Peyer's patch (tissue), 4 donors: ENCODE measurements around the gene GLRA1. TPM values are rescaled to one million over a fixed set of nuclear protein-coding genes. Genes with fewer than 3 reads are reported as not detected.
"Not testable (repeated sequence)": the region's sequence is repeated elsewhere in the genome, so short reads cannot be mapped to it uniquely, and the experiment has no call there.

Source experiments
- DNase-seq, 3 donors: peaks; one replicate each; pipeline ENCODE4 v3.0.0-alpha.2; 2017 to 2019
- H3K27ac ChIP-seq, 4 donors: fragments of 200-600 bp; sonication (generic); one replicate each; pipeline ENCODE4 v1.5.1; 2016 to 2019
- H3K27me3 ChIP-seq, 2 donors: fragments of 200-600 bp; sonication (generic); one replicate each; pipeline ENCODE4 v1.5.1; 2019
- H3K36me3 ChIP-seq, 3 donors: fragments of 200-600 bp; sonication (generic); one replicate each; pipeline ENCODE4 v1.5.1; 2016 to 2019
- H3K4me1 ChIP-seq, 4 donors: fragments of 200-600 bp; sonication (generic); one replicate each; pipeline ENCODE4 v1.5.1; 2016 to 2019
- H3K4me3 ChIP-seq, 4 donors: fragments of 200-600 bp; sonication (generic); 1 replicate in 3 of 4; 2 replicates in 1 of 4; pipeline ENCODE4 v1.5.1; 2016 to 2019; ENCODE audit warnings: mild to moderate bottlenecking in 1 of 4
- H3K9me3 ChIP-seq, 4 donors: fragments of 200-600 bp; sonication (generic); one replicate each; pipeline ENCODE4 v1.5.1; 2016 to 2019; ENCODE audit warnings: mild to moderate bottlenecking in 1 of 4
- CTCF ChIP-seq, 6 experiments: fragments of 450-650 bp in 4 of 6; fragments of 200-600 bp in 2 of 6; sonication (generic) in 1 of 6; IDR thresholded peaks; one replicate each; pipeline ENCODE4 v1.5.1; 2017 to 2019; ENCODE audit warnings: antibody characterized with exemption in 6 of 6, mild to moderate bottlenecking in 3 of 6, moderate library complexity in 1 of 6
- POLR2A ChIP-seq, 2 donors: fragments of 450-650 bp; IDR thresholded peaks; one replicate each; pipeline ENCODE4 v1.5.1; 2017; ENCODE audit warnings: antibody characterized with exemption in 2 of 2, mild to moderate bottlenecking in 2 of 2, moderate library complexity in 2 of 2
- total RNA-seq, 4 donors: library from RNA; depleted of rRNA; stranded (reverse); fragments of >200 nt; gene quantifications; one replicate each; pipeline ENCODE4 v1.1.0, GENCODE V29; 2016

Gene GLRA1
- total RNA-seq, 4 donors from 2014 or later: not detected

GRCh38 chr5:151896031-151896691, 28.5 kb downstream of the GLRA1 start:
- Histone ChIP-seq H3K9me3 (no peaks in the 10 kb centered on the region), H3K4me3 (no peak overlapping the region), H3K36me3 (no peaks in the 10 kb centered on the region), H3K4me1 (no peaks in the 10 kb centered on the region), H3K27ac (no peak overlapping the region), H3K27me3 (no peaks in the 10 kb centered on the region)
- TF ChIP-seq POLR2A (IDR thresholded peaks at IDR 0.05): no peak
- no peak for TF ChIP-seq CTCF (IDR thresholded peaks at IDR 0.05)
- no peak for DNase-seq

GRCh38 chr5:151895660-151896030, 29.0 kb downstream of the GLRA1 start:
- H3K36me3 ChIP-seq: no peaks in the 10 kb centered on the region
- no peaks in the 10 kb centered on the region for H3K27me3 ChIP-seq

GRCh38 chr5:151893485-151893884, 31.2 kb downstream of the GLRA1 start:
- not testable (repeated sequence) for H3K4me3 ChIP-seq, H3K9me3 ChIP-seq, H3K36me3 ChIP-seq, DNase-seq, H3K27ac ChIP-seq, H3K27me3 ChIP-seq, H3K4me1 ChIP-seq

More at GRCh38 chr5:151895660-151896030, 29.0 kb downstream of the GLRA1 start:
- no peak overlapping the region for H3K27ac ChIP-seq
- no peaks in the 10 kb centered on the region for H3K4me1 ChIP-seq
- H3K9me3 ChIP-seq: no peaks in the 10 kb centered on the region
- H3K4me3 ChIP-seq: no peak overlapping the region
- DNase-seq: no peak
- TF ChIP-seq CTCF (IDR thresholded peaks at IDR 0.05) (no peak), POLR2A (IDR thresholded peaks at IDR 0.05) (no peak)

GRCh38 chr5:151892393-151892792, 32.3 kb downstream of the GLRA1 start:
- DNase-seq: no peak
- no peaks in the 10 kb centered on the region for H3K9me3 ChIP-seq
- no peak overlapping the region for H3K27ac ChIP-seq
- H3K36me3 ChIP-seq: no peaks in the 10 kb centered on the region
- TF ChIP-seq CTCF (IDR thresholded peaks at IDR 0.05) (no peak), POLR2A (IDR thresholded peaks at IDR 0.05) (no peak)
- H3K4me3 ChIP-seq: no peak overlapping the region
- no peaks in the 10 kb centered on the region for H3K4me1 ChIP-seq
- no peaks in the 10 kb centered on the region for H3K27me3 ChIP-seq

- TF ChIP-seq POLR2A (IDR thresholded peaks at IDR 0.05) (no peak), CTCF (IDR thresholded peaks at IDR 0.05) (no peak)
- H3K4me3 ChIP-seq: no peak overlapping the region
- no peaks in the 10 kb centered on the region for H3K4me1 ChIP-seq
- H3K9me3 ChIP-seq: no peaks in the 10 kb centered on the region
- no peaks in the 10 kb centered on the region for H3K27me3 ChIP-seq
- DNase-seq: no peak
- no peak overlapping the region for H3K27ac ChIP-seq
- no peaks in the 10 kb centered on the region for H3K36me3 ChIP-seq
These were observed 34.4 kb downstream of the GLRA1 start for GRCh38 chr5:151890299-151890698.

GRCh38 chr5:151889614-151890013, 35.0 kb downstream of the GLRA1 start:
- no peaks in the 10 kb centered on the region for H3K27me3 ChIP-seq
- no peaks in the 10 kb centered on the region for H3K4me1 ChIP-seq
- no peak overlapping the region for H3K27ac ChIP-seq
- DNase-seq: no peak
- TF ChIP-seq CTCF (IDR thresholded peaks at IDR 0.05): no peak
- H3K36me3 ChIP-seq: no peaks in the 10 kb centered on the region
- no peak overlapping the region for H3K4me3 ChIP-seq
- H3K9me3 ChIP-seq: no peaks in the 10 kb centered on the region
